Activated naive CD8-positive, alpha-beta T cell treated with anti-CD3 and anti-CD28 coated beads for 36 hours (primary cell): ENCODE results near the gene DCTN2. TPM values are rescaled to one million over a fixed set of nuclear protein-coding genes. Genes with fewer than 3 reads are reported as not detected.
"Not testable (repeated sequence)": the region's sequence is repeated elsewhere in the genome, so short reads cannot be mapped to it uniquely, and the experiment has no call there.

Source experiments
- DNase-seq: peaks from one replicate; pipeline ENCODE4 v3.0.0; 2021
- H3K27ac Mint-ChIP-seq: one replicate; pipeline ENCODE4 v1.8.0; 2022; ENCODE audit warnings: mild to moderate bottlenecking, moderate library complexity, mixed read lengths
- H3K27me3 Mint-ChIP-seq: one replicate; pipeline ENCODE4 v1.8.0; 2022; ENCODE audit warnings: mild to moderate bottlenecking, mixed read lengths
- H3K36me3 Mint-ChIP-seq: one replicate; pipeline ENCODE4 v1.8.0; 2021; ENCODE audit warnings: mild to moderate bottlenecking, mixed read lengths
- H3K4me1 Mint-ChIP-seq: one replicate; pipeline ENCODE4 v1.8.0; 2021; ENCODE audit warnings: mixed read lengths
- H3K4me3 Mint-ChIP-seq: one replicate; pipeline ENCODE4 v1.8.0; 2022; ENCODE audit warnings: mild to moderate bottlenecking, moderate library complexity, mixed read lengths
- H3K9me3 Mint-ChIP-seq: one replicate; pipeline ENCODE4 v1.8.0; 2022; ENCODE audit warnings: mixed read lengths
- total RNA-seq, 2 experiments: library from RNA; stranded (reverse); gene quantifications; one replicate each; pipeline ENCODE4 v1.2.3, GENCODE V29; 2021

The DCTN2 gene
- total RNA-seq, result 10 to 100 TPM; 73.6 to 81.3 TPM

- Mint-ChIP-seq H3K4me3 (peak within 1 kb of the TSS; percentile 95), H3K36me3 (peaks cover 9% of the 10 kb centered on the region), H3K27me3 (peaks cover 6% of the 10 kb centered on the region), H3K4me1 (peaks cover 42% of the 10 kb centered on the region), H3K27ac (peak within 1 kb of the TSS; percentile 91), H3K9me3 (no peaks in the 10 kb centered on the region)
- DNase-seq, result peak; percentile 96
Observed at GRCh38 chr12:57546438-57547287, at the start of gene DCTN2. TSS of gene DCTN2 (minus strand) at chr12:57547192. CDS start at chr12:57547063, 129 bp downstream.

- no peak overlapping the region for H3K4me3 Mint-ChIP-seq
- H3K36me3 Mint-ChIP-seq, result peaks cover 6% of the 10 kb centered on the region
- DNase-seq, result no peak
- no peak overlapping the region for H3K27ac Mint-ChIP-seq
- H3K4me1 Mint-ChIP-seq, result peaks cover 18% of the 10 kb centered on the region
- no peaks in the 10 kb centered on the region for H3K9me3 Mint-ChIP-seq
- no peaks in the 10 kb centered on the region for H3K27me3 Mint-ChIP-seq
Observed at GRCh38 chr12:57593187-57593586, 46.2 kb upstream of the DCTN2 start.

- Mint-ChIP-seq H3K4me3 (peak overlapping the region; percentile 85), H3K27ac (no peak overlapping the region), H3K27me3 (no peaks in the 10 kb centered on the region), H3K9me3 (no peaks in the 10 kb centered on the region), H3K36me3 (peaks cover 4% of the 10 kb centered on the region), H3K4me1 (peaks cover 18% of the 10 kb centered on the region)
- DNase-seq, result no peak
Observed at GRCh38 chr12:57592551-57593165, 45.7 kb upstream of the DCTN2 start.

- no peak for DNase-seq
- Mint-ChIP-seq H3K9me3 (no peaks in the 10 kb centered on the region), H3K27me3 (no peaks in the 10 kb centered on the region), H3K4me3 (peak overlapping the region; percentile 85), H3K4me1 (peaks cover 18% of the 10 kb centered on the region), H3K27ac (peak overlapping the region; percentile 49), H3K36me3 (peaks cover 3% of the 10 kb centered on the region)
Observed at GRCh38 chr12:57591782-57592325, 44.9 kb upstream of the DCTN2 start.

GRCh38 chr12:57590864-57591781 lies 44.1 kb upstream of the DCTN2 start, which contains the start of gene PIP4K2C:
TSS of gene PIP4K2C (plus strand) at chr12:57591192. CDS start at chr12:57591290, 98 bp downstream.
- Mint-ChIP-seq H3K27me3 (no peaks in the 10 kb centered on the region), H3K4me3 (peak within 1 kb of the TSS; percentile 85)

GRCh38 chr12:57590479-57590863 lies 43.5 kb upstream of the DCTN2 start:
- Mint-ChIP-seq H3K36me3 (peaks cover 3% of the 10 kb centered on the region), H3K27me3 (no peaks in the 10 kb centered on the region), H3K27ac (peak overlapping the region; percentile 73), H3K9me3 (no peaks in the 10 kb centered on the region), H3K4me1 (peaks cover 18% of the 10 kb centered on the region), H3K4me3 (peak overlapping the region; percentile 85)
- DNase-seq, result no peak

More at GRCh38 chr12:57590864-57591781, 44.1 kb upstream of the DCTN2 start, which contains the start of gene PIP4K2C:
- Mint-ChIP-seq H3K36me3 (peaks cover 3% of the 10 kb centered on the region), H3K27ac (peak within 1 kb of the TSS; percentile 73), H3K9me3 (no peaks in the 10 kb centered on the region), H3K4me1 (peaks cover 18% of the 10 kb centered on the region)
- peak; percentile 87 for DNase-seq

- DNase-seq, H3K27me3 Mint-ChIP-seq, H3K9me3 Mint-ChIP-seq, H3K4me3 Mint-ChIP-seq, H3K27ac Mint-ChIP-seq, H3K36me3 Mint-ChIP-seq: not testable (repeated sequence)
- peaks cover 18% of the 10 kb centered on the region for H3K4me1 Mint-ChIP-seq
Observed at GRCh38 chr12:57588951-57589610, 42.1 kb upstream of the DCTN2 start.

- DNase-seq, result no peak
- Mint-ChIP-seq H3K4me3 (no peak overlapping the region), H3K4me1 (peaks cover 11% of the 10 kb centered on the region), H3K27me3 (peaks cover 5% of the 10 kb centered on the region), H3K9me3 (no peaks in the 10 kb centered on the region), H3K27ac (no peak overlapping the region), H3K36me3 (no peaks in the 10 kb centered on the region)
Observed at GRCh38 chr12:57586832-57587429, 39.9 kb upstream of the DCTN2 start.

GRCh38 chr12:57586128-57586527 lies 39.1 kb upstream of the DCTN2 start:
- Mint-ChIP-seq H3K27me3 (peaks cover 5% of the 10 kb centered on the region), H3K27ac (no peak overlapping the region), H3K9me3 (no peaks in the 10 kb centered on the region), H3K4me1 (peaks cover 9% of the 10 kb centered on the region), H3K36me3 (no peaks in the 10 kb centered on the region), H3K4me3 (no peak overlapping the region)
- DNase-seq, result no peak

- Mint-ChIP-seq H3K36me3 (no peaks in the 10 kb centered on the region), H3K4me1 (peaks cover 4% of the 10 kb centered on the region), H3K9me3 (no peaks in the 10 kb centered on the region), H3K4me3 (no peak overlapping the region), H3K27me3 (peaks cover 5% of the 10 kb centered on the region), H3K27ac (no peak overlapping the region)
- no peak for DNase-seq
Observed at GRCh38 chr12:57585156-57585555, 38.2 kb upstream of the DCTN2 start.

GRCh38 chr12:57584690-57585089 lies 37.7 kb upstream of the DCTN2 start:
- no peak overlapping the region for H3K27ac Mint-ChIP-seq
- peaks cover 4% of the 10 kb centered on the region for H3K4me1 Mint-ChIP-seq
- H3K36me3 Mint-ChIP-seq, result no peaks in the 10 kb centered on the region

GRCh38 chr12:57584050-57584449 lies 37.1 kb upstream of the DCTN2 start:
- no peaks in the 10 kb centered on the region for H3K9me3 Mint-ChIP-seq
- H3K36me3 Mint-ChIP-seq, result no peaks in the 10 kb centered on the region
- no peak overlapping the region for H3K27ac Mint-ChIP-seq
- no peak overlapping the region for H3K4me3 Mint-ChIP-seq
- no peak for DNase-seq
- peaks cover 4% of the 10 kb centered on the region for H3K4me1 Mint-ChIP-seq
- peaks cover 5% of the 10 kb centered on the region for H3K27me3 Mint-ChIP-seq

More at GRCh38 chr12:57584690-57585089, 37.7 kb upstream of the DCTN2 start:
- H3K9me3 Mint-ChIP-seq, result no peaks in the 10 kb centered on the region
- DNase-seq, result no peak
- no peak overlapping the region for H3K4me3 Mint-ChIP-seq
- H3K27me3 Mint-ChIP-seq, result peaks cover 5% of the 10 kb centered on the region

- peak; percentile 66 for DNase-seq
- H3K4me1 Mint-ChIP-seq, result peaks cover 4% of the 10 kb centered on the region
- H3K4me3 Mint-ChIP-seq, result no peak overlapping the region
- H3K27ac Mint-ChIP-seq, result no peak overlapping the region
- H3K27me3 Mint-ChIP-seq, result peaks cover 5% of the 10 kb centered on the region
- H3K36me3 Mint-ChIP-seq, result no peaks in the 10 kb centered on the region
- H3K9me3 Mint-ChIP-seq, result no peaks in the 10 kb centered on the region
Observed at GRCh38 chr12:57583008-57583831, 36.2 kb upstream of the DCTN2 start.
